ENCODE data around the gene ANO3.

DNA sequence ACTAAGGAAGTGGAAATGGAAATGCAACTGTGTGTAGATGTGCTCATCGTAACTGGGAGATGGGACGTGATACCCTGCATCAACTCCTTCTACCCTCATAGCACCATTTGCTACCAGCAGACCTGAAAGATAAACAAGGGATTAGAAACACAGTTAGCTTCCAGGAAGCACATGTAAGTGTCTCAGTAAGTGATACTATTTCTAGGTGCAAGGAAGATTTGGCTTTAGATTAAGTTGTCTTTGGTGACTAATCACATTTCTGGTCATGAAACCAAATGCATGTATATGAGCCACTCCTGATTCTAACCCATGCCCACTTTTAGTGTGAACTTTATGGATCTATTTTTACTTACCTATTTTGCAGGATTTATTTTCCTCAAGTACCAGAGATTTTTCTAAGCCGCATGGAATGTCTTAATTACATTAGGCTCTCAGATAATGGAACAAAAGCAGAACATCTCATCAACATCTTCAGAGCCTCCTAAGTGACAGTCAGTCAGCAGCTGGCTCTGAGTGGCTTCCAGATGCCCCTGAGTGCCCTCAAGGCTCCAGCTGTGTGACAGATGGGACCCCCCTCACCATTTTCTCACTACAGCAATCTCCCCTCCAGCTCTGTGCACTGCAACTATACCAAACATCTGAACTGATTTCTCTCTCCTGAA is 368.8 kb downstream of the ANO3 start:
- TF ChIP-seq, protein P1, sequence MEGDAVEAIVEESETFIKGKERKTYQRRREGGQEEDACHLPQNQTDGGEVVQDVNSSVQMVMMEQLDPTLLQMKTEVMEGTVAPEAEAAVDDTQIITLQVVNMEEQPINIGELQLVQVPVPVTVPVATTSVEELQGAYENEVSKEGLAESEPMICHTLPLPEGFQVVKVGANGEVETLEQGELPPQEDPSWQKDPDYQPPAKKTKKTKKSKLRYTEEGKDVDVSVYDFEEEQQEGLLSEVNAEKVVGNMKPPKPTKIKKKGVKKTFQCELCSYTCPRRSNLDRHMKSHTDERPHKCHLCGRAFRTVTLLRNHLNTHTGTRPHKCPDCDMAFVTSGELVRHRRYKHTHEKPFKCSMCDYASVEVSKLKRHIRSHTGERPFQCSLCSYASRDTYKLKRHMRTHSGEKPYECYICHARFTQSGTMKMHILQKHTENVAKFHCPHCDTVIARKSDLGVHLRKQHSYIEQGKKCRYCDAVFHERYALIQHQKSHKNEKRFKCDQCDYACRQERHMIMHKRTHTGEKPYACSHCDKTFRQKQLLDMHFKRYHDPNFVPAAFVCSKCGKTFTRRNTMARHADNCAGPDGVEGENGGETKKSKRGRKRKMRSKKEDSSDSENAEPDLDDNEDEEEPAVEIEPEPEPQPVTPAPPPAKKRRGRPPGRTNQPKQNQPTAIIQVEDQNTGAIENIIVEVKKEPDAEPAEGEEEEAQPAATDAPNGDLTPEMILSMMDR (IDR thresholded peaks at IDR 0.05), result no peak
- TF ChIP-seq EP300 (IDR thresholded peaks at IDR 0.05), result no peak

All from gastroesophageal sphincter (tissue), 3 donors.